Stimulated activated CD4-positive, alpha-beta T cell treated with anti-CD3 and anti-CD28 coated beads, Interleukin-1b, Interleukin-23, amount 100 ng/mL, for 24 hours (primary cell): ENCODE data around the gene CHCHD2.
"Not testable (repeated sequence)": the region's sequence is repeated elsewhere in the genome, so short reads cannot be mapped to it uniquely, and the experiment has no call there.

Experiments used
- DNase-seq, 4 experiments: peaks; one replicate each; pipeline ENCODE4 v3.0.0-alpha.2; 2020; ENCODE audit warnings: low read depth in 4 of 4, low spot score in 1 of 4

The CHCHD2 gene, protein sequence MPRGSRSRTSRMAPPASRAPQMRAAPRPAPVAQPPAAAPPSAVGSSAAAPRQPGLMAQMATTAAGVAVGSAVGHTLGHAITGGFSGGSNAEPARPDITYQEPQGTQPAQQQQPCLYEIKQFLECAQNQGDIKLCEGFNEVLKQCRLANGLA

DNA sequence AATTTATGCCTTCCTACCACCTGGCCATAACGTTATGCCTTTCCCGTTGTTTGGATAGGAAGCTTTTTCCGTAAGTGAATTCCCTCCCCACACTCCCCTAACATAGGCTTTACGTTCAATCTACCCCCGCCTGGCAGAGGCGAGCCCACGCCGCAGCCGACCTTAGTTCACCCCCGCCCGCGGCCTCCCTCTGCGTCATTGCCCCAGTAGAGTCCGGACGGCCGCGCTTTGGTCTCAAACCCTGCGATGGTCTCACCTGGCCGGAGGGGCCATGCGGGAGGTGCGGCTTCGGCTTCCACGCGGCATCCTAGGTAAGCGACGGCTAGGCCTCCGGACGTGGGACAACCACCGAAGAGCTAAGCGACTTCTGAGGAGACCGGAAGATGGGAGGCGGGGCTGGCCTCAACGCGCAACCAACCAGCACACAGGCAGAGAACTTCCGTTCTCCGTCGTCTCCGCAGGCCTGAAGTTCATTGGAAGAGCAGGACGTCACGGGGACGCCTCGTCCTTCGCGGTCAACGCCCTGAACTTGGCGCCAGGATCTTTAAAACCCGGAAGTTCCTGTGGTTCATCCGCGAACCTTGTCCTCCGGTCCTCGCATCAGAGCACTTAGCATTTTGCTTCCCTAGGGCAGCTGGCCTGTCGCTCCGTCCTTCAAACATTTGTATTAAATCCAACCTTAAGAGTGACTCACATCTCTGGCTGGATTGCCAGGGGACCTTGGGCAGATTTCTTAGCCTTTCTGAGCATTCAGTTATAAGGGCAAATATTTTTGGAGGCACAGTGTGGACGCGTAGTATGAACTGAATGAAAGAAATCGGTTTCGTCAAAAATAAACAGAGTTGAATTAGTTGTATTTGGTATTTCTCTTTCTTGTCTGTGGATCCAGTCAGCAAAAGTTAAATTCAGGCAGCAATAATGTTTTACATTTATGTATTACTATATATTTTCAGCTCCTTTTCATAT, at the start of gene CHCHD2:
CHCHD2 (minus strand) TSS at position 369 of the 966 bp plus-strand sequence; CDS start at position 306, 63 bp downstream.
- DNase-seq: peak; percentile 74 to 90 (median 81)

DNA sequence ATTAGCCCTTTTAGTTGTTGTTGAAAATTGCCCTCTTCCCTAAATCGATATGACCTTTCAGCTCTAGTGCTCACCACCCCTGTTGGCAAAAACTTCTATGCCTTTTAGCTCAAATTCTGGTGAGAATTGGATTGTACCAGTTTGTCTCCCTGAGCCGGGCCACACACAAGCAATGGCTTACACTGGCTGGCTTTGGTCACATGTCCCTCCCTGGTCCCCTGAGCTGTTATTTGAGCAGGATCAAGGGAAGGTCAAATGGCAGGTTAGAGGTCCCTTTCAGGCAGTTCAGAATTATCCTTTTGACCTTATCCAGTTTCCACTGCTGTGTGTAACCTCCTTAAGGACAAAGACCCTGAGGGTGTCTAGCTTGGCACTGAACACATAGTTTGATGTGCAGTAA, 24.8 kb upstream of the CHCHD2 start:
- not testable (repeated sequence) for DNase-seq

DNA sequence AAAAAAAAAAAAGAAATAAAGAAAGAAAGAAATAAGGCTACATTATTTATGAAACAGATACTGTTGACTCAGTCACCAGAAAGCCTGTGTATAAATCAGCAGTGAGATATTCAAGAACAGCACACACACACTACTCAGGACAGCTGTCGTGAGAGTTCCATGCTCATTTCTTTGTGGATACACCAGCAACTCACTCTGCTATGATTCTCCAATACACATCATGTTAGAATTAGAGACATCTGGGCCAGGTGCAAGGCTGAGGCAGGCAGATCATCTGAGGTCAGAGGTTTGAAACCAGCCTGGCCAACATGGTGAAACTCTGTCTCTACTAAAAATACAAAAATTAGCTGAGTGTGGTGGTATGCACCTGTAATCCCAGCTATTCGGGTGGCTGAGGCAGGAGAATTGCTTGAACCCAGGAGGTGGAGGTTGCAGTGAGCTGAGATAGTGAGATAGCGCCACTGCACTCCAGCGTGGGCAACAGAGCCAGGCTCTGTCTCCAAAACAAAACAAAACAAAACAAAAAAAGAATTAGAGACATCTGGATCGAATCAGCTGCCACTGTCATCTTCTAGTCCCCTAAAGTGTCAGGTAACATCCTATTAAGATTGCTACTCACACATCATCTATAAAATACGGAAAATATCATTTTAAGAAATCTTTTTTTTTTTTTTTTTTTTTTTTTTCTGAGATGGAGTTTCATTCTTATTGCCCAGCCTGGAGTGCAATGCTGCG, 21.1 kb upstream of the CHCHD2 start:
- DNase-seq: no peak

DNA sequence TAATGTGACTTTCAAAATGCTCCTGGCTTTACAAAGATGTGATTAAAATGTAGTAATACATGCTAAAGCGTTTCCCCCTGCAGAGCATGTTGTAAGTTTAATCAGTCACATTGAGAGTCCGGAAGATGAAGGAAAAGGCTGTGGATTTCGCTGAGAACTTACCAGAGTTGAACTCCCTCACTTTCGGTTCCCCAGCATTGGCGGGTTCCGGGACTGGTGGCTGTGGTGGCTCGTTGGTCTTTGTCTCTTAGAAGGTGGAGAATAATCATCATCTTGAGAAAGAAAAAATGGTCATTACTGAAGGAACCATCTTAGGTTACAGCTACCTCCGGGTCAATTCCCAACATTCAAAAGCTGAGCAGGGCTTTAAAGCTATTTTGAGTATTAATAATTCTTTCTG, 19.6 kb upstream of the CHCHD2 start:
- no peak for DNase-seq

DNA sequence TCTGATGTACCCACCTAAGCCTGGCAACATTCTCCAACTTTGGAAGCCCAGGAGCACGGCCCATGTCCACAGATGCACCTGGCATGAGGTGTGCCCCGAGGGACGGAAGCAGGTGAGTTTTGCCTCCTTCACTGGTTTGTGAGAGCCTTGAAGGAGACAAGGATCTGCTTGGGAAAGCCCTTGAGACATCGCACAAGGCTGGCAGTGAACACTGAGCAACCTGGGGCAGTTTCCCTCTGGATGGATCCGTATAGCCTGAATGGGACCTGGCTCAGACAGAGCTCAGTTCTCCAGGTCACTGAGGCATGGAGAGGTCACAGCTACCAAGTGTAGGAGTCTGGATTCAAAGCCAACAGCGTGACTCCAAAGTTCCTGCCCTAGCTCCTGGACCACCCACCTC, 18.7 kb upstream of the CHCHD2 start:
- no peak for DNase-seq

DNA sequence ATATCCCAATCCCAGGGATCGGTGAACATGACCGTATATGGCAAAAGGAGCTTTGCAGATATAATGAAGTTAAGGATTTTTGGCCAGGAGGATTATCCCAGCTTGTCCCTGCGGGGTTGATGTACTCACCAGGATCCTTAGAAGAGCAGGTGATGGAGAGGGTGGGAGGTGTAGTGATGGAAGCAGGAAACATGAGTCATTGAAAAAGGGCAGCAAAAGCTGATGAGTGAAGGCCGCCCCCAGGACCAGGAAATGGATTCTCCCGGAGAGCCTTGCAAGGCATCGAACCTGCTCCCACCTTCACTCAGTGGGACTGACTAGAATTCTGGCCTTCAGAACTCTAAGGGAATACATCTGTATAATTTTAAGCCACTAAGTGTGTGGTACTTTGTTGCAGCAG, 15.2 kb upstream of the CHCHD2 start:
- DNase-seq: no peak

DNA sequence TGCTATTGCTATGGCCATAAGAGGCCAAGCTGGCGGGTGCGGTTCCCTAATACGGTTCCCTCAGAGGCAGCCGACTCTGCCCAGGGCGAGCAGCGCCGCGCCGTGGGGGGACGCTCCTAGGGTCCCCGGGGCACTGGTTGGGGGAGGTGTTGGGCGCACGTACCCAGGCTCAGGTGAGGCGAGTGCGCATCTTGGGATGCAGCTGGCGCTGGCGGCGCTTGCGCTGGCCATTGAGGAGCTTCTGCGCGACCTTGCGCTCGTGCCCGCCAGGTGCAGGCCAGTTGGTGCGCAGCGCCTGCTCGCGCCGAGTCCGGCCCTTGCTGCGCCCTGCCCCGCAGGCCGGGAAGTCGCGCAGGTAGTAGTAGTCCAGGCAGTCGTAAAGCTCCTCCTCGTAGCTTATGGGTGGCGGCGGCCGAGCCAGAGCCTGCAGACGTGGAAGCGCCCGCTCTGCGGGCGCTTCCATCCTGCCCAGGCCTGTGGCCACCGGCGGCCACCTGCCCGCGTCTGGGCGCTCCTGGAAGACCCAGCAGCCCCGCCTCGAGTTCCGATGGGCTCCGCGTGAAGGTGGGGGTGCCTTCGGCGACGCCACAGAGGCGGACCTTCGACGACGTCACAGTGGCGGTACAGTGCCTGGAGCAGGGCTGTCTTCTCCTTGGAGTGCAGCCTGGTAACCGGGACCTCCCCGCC, 9.7 kb upstream of the CHCHD2 start, which contains the start of gene NUPR2:
NUPR2 (minus strand) TSS at position 566 of the 687 bp plus-strand sequence; CDS start at position 463, 103 bp downstream.
- no peak for DNase-seq

DNA sequence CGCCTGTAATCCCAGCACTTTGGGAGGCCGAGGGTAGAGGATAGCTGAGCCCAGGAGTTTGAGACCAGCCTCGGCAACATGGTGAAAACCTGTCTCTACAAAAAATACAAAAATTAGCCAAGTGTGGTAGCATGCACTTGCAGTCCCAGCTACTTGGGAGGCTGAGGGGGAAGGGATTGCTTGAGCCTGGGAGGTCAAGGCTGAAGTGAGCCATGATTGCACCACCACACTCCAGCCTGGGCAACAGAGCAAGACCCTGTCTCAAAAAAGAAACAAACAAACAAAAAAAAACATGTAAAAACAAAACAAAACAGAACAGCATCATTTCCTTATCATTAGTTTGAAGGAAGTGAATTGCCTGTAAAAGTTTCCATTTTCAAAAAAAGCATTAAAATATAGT, 6.0 kb upstream of the CHCHD2 start:
- not testable (repeated sequence) for DNase-seq

DNA sequence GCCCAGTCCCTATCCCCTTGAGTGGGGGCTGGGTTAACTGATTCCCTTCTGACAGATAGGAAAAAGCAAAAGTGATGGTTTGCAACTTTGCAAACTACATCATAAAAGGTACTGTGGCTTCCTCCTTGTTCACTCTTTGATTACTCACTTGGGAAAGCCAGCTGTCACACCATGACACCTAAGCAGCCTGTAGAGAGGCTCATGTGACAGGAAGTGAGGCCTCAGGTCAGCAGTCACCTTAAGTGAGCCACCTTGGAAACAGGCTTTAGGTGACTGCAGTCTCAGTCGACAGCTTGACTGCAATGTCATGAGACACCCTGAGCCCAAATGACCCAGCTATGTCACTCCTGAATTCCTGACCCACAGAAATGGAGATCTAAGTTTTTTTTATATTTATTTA, 4.3 kb upstream of the CHCHD2 start:
- no peak for DNase-seq

DNA sequence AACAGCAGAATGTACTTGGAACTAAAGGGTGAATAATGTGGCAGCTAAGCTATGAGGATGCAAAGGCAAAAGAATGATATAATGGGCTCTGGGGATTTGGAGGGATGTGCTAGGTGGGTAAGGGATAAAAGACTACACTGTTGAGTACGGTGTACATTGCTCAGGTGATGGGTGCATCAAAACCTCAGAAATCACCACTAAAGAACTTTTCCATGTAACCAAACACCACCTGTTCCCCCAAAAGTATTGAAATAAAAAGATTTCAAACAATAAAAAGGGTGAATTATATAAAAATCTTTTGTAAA, 1.6 kb upstream of the CHCHD2 start:
- no peak for DNase-seq

DNA sequence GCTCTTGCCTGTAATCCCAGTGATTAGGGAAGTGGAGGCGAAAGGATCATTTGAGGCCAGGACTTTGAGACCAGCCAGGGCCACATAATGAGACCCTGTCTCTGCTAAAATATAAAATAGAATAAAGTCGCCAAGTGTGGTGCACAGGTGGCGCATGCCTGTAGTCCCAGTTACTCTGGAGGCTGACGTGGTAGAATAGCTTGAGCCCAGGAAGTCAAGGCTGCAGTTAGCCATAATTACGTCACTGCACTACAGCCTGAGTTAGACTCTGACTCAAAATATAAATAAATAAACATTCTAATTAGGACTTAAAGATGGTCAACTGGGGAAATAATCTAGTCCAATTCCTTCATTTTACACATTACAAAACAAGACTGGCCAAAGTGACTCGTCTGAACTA, 768 bp downstream of the CHCHD2 start:
- DNase-seq: no peak

DNA sequence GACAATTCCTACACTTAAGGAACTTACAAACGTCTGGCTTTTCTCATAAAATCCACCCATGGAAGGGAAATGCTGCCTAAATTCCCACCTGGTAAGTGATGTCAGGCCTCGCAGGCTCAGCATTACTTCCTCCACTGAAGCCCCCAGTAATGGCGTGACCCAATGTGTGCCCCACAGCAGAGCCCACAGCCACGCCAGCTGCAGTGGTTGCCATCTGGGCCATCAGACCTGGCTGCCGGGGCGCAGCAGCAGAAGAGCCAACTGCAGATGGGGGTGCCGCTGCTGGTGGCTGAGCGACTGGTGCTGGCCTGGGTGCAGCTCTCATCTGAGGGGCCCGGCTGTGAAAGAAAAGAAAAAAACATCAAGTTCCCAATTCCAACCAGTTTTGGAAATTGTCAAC, 2.1 kb downstream of the CHCHD2 start:
- not testable (repeated sequence) for DNase-seq

DNA sequence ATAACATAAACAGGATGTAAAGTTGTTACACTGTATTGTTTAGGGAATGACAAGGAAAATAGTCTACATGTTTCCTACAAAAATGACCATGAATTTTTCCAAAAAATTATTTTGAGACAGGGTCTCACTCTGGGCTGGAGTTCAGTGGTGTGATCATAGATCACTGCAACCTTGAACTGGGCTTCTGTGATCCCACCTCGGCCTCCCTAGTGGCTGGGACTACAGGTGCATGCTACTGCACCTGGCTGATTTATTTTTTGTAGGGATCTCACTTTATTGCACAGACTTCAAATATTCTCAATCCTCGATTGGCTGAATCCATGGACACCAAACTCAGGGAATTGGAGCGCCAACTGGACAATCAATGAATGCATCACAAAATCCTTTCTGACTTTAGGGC, 6.6 kb downstream of the CHCHD2 start:
- no peak for DNase-seq

DNA sequence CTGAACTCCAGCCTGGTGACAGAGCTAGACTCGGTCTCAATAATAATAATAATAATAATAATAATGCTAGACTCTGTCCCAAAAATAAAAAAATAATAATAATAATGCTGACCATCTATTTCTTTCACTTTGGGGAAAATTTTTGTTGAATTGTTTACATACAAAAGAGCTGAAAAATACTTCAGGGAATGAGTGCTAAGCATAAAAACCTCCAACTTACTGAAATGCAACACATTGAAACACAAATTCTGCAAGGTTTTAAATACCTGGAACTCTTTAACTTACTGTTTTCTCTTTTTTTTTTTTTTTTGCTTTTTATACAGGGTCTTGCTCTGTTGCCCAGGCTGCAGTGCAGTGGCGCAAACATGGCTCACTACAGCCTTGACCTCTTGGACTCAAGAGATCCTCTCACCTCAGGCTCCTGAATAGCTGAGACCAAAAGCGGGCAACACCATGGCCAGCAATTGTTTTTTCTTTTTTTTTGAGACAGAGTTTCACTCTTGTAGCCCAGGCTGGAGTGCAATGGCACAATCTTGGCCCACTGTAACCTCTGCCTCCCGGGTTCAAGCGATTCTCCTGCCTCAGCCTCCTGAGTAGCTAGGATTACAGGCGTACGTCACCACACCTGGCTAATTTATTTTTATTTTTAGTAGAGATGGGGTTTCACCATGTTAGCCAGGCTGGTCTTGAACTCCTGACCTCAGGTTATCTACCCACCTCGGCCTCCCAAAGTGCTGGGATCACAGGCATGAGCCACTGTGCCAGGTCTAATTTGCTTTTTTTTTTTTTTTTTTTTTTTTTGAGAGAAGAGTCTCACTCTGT, 7.9 kb downstream of the CHCHD2 start:
- not testable (repeated sequence) for DNase-seq

DNA sequence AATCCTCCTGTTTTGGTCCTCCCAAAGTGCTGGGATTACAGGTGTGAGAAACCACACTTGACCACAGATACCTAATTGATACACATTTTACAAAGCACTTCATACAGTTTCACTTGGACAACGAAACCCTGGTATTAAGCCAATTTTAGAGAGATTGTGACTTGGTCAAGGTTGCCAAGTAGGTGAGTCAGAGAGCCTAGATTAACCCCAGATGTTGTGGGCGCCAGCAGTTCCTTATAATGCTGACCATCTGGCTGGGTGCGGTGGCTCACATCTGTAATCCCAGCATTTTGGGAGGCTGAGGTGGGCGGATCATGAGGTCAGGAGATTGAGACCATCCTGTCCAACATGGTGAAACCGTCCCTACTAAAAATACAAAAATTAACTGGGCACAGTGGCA, 8.6 kb downstream of the CHCHD2 start:
- no peak for DNase-seq

DNA sequence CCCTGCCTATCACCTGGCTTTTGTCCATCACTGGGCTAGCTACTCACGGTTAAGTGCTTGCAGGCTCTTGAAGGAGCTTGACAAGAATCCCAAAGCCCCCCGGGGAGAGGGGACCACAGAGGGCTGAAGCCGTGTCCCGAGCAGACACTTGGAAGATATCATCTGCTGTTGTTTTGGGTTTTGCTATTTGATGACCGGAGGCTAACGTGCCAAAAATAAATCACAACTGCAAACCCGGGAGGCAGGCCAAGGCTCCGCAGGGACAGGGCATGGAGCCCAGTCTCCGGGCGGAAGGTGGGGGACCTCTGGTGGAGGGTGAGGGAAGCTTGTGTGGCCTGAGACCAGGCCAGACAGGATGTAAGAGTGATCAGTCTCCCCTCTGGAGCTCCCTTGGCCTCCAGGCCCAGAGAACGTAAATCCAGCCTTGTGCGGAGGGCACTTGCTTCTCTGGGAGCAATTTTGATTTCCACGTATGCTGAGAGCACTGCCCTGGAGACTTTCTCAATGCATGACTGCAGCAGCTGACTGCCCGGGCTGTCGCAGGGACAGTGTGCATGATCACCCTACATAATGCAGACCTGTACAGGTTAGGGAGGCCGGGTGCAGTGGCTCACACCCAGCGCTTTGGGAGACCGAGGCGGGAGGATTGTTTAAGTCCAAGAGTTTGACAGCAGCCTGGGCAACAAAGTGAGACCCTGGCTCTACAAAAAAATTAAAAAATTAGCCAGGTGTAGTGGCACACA, 13.3 kb downstream of the CHCHD2 start, which contains the start of gene PHKG1:
PHKG1 (minus strand) TSS at position 164 of the 743 bp plus-strand sequence. CDS start 4,011 bp downstream, outside the sequence.
- no peak for DNase-seq

DNA sequence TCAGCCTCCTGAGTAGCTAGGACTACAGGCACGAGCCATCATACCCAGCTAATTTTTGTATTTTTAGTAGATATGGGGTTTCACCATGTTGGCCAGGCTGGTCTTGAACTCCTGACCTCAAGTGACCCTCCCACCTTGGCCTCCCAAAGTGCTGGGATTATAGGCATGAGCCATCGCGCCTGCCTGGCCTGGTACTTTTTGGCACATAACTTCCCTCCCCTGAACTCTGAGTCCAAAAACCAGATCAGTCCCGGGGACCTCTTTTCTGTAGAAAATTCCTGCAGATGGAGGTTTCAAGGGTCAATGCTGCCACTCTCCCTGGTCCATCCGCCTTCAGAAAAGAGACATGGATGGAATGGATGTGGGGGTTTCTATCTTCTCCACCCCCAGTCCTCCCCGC, 13.9 kb downstream of the CHCHD2 start:
- DNase-seq: not testable (repeated sequence)

DNA sequence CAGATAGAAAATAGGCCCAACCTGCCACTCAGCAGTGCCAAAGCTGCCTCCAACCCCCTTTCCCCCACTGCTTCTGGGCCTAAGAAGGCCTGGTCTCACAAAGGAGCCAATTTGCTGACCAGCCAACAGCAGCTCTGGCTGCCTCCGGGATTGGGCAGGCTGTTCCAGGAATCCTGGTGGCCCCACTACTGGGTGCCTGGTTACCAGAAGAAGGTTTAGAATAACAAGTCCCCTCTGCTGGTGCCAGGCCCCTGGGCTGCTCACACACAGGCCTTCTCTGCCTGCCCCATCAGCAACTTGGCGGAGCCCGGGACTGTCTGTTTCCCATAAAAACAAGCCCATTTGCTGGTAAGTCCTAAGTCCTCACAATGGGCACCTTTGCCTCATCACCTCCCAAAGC, 14.7 kb downstream of the CHCHD2 start:
- DNase-seq: no peak

DNA sequence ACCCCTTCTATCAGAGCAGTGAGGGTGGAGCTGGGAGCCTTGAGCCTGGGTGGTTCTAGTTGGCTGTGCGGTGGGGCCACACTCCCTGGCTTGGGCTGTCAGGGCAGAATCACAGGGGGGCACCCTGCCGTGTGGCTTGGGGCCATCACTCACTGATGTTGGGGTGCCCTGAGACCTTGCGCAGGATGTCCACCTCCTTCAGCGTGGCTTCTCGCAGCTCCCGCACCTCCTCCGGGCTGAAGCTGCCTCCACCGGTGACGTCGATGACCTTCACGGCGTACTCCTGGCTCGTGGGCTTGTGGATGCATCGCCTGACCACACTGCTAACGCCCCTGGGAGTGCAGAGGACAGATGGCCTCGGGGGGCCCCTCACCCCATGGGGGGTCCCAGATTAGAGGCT, 18.8 kb downstream of the CHCHD2 start:
- DNase-seq: no peak

DNA sequence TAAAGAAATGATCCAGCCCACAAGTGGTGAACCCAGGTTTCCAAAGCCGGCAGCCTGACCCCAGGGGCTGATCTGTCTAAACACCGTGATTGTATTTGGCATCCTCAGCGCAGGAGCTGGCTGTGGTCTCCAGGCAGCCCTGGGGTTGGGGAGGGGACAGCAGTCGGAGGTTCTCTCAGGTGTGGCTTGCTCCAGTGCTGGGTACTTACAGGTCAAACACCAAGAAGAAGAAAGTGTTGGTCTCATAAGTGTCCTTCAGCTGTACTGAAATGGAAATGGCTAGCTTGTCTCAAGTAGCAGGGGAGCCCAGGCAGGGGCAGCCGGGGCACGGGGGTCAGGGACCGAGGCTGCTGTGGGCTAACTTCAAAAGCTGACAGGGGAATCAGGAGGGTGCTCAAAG, 19.5 kb downstream of the CHCHD2 start:
- DNase-seq: no peak
